IPS DF 6.9 (cell line): ENCODE data around the gene NLN.
"Not testable (repeated sequence)": the region's sequence is repeated elsewhere in the genome, so short reads cannot be mapped to it uniquely, and the experiment has no call there.

Experiments used
- DNase-seq: peaks from one replicate; pipeline ENCODE4 v3.0.0-alpha.2; 2013; ENCODE audit warnings: low read depth, low spot score
- H3K27ac ChIP-seq: one replicate; pipeline ENCODE4 v1.5.1; 2013; ENCODE audit warnings: low read length, control low read depth
- H3K27me3 ChIP-seq: 2 replicates; pipeline ENCODE4 v1.6.1; 2013; ENCODE audit warnings: mild to moderate bottlenecking, low read length; ENCODE audit not compliant: control insufficient read depth, insufficient read depth
- H3K36me3 ChIP-seq: 2 replicates; pipeline ENCODE4 v1.6.1; 2013; ENCODE audit warnings: low read length; ENCODE audit not compliant: control insufficient read depth, insufficient read depth
- H3K4me1 ChIP-seq: 2 replicates; pipeline ENCODE4 v1.6.1; 2013; ENCODE audit warnings: low read length; ENCODE audit not compliant: control insufficient read depth, insufficient read depth
- H3K4me3 ChIP-seq: 2 replicates; pipeline ENCODE4 v1.5.1; 2013; ENCODE audit warnings: mild to moderate bottlenecking, low read length
- H3K9me3 ChIP-seq: 2 replicates; pipeline ENCODE4 v1.6.1; 2013; ENCODE audit warnings: low read length, inconsistent platforms; ENCODE audit not compliant: control insufficient read depth, insufficient read depth
- WGBS: extraction: QIAGEN DNeasy Blood & Tissue Kit; methylation state at CpG from one replicate; pipeline ENCODE4 v1.1.7; 2013; ENCODE audit warnings: mixed read lengths, missing lambda C conversion rate; ENCODE audit not compliant: insufficient read length, insufficient coverage; 5-methylcytosine and 5-hydroxymethylcytosine counted together

Gene NLN

DNA sequence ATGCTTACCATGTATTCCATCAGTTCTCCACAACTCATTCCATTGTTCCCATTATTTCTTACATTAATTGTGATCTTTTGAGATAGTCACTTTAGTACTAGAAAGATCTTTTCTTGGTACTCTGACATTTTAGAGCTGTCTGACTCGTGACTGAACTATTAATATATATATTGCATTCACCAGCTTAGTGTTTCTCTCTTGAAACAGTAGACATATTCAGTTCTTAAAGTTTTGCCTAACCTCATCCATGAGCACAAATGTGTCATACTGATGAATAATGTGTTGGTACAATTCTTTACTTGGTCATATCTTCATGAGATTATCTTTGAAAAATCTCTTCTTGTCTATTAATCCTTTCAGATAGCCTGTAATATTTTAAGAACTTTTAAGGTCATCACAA lies 74.3 kb downstream of the NLN start:
- Histone ChIP-seq H3K4me3 (no peak overlapping the region), H3K27ac (no peak overlapping the region), H3K36me3 (peaks cover 4% of the 10 kb centered on the region; the same call in 1 of the 2 replicates), H3K9me3 (no peaks in the 10 kb centered on the region), H3K4me1 (no peaks in the 10 kb centered on the region), H3K27me3 (no peaks in the 10 kb centered on the region)
- no peak for DNase-seq
- WGBS, result no CpG with 5 or more reads among the region's 1 CpG

DNA sequence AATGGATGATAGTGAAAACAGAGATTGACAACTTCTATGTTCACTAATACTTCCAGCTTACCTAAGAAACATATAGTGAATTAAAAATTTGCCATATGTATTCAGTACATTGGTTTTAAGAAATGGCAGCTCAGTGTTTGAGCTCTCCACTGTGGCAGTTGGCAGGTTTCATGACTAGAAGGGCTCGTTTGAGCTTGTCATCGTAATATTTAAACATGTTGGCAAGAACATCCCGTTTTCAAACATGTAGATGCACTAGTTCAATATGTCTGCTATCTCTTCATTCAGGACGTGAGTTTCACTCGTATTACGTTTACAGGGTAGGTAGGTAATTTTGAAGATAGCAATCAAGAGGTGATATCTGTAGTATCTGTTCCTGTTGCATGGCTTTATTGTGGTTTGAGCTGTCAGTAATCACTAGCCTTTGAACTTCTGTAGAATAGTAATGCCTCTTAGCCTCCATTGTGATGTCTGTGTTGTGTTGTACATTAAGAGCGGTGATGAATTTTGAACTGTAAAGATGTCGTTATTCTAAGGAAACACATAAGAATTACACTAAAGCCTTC lies 74.8 kb downstream of the NLN start:
- H3K36me3 ChIP-seq, result peaks cover 4% of the 10 kb centered on the region; the same call in 1 of the 2 replicates

DNA sequence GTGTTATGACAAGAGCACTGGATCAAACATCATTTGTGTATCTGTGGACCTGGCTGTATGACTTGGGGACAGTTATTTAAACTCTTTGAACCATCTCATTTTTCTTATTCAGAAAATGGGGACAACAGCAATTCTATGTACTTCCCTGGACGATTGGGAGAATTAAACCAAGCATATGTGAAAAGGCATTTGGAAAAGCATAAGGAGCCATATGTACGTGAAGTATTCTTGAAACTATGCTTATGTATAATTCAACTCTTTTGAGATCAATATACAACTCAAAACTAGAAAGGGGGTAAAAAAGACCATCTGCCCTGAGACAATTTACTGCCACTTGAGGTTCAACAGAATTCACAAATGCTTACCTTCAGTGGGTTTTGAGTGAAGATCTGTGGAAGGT lies 75.5 kb downstream of the NLN start:
- H3K9me3 ChIP-seq, result no peaks in the 10 kb centered on the region
- H3K27ac ChIP-seq, result no peak overlapping the region
- H3K27me3 ChIP-seq, result no peaks in the 10 kb centered on the region
- DNase-seq, result no peak
- WGBS, result no CpG with 5 or more reads among the region's 2 CpGs
- H3K4me3 ChIP-seq, result no peak overlapping the region
- H3K36me3 ChIP-seq, result peaks cover 7% of the 10 kb centered on the region
- no peaks in the 10 kb centered on the region for H3K4me1 ChIP-seq

More for the DNA sequence above, 74.8 kb downstream of the NLN start:
- Histone ChIP-seq H3K4me1 (no peaks in the 10 kb centered on the region), H3K9me3 (no peaks in the 10 kb centered on the region), H3K27ac (no peak overlapping the region), H3K27me3 (no peaks in the 10 kb centered on the region), H3K4me3 (no peak overlapping the region)
- no peak for DNase-seq
- WGBS, result no CpG with 5 or more reads among the region's 8 CpGs

DNA sequence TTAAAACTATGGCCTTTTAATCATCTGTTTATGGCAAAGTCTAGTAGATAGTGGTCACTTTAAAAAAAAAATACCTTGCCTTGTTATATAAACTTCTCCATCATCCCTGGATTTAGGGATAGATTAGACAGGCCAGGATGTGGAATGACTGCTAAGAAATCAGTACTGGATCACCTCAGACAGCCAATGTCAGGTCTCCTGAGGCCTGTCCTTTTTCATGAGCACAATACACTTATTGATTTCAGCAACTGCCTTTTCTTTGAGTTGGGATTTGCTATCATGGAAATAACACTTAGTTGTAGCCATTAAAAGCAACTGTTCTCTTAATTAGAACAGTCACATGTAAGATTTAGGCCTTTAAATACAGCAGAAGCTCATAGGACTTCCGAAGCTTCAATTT lies 77.9 kb downstream of the NLN start:
- H3K36me3 ChIP-seq, result peaks cover 8% of the 10 kb centered on the region
- H3K4me1 ChIP-seq, result no peaks in the 10 kb centered on the region
- H3K4me3 ChIP-seq, result no peak overlapping the region
- no peaks in the 10 kb centered on the region for H3K9me3 ChIP-seq
- WGBS, result no CpG with 5 or more reads among the region's 1 CpG
- H3K27ac ChIP-seq, result no peak overlapping the region
- no peak for DNase-seq
- no peaks in the 10 kb centered on the region for H3K27me3 ChIP-seq

DNA sequence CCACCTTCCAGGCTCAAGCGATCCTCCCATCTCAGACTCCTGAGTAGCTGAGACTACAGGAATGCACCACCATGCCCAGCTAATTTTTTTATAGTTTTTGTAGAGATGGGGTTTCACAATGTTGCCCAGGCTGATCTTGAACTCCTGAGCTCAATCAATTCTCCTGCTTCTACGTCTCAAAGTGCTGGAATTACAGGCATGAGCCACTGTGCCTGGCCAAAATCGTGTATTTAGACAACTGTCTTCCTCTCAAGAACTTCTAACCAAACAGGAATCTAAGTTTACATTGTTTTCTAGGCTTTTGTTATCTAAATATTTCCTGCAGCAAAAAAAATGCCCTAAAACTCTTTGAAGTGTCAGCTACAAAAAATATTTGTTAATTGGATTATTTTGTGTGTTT lies 78.8 kb downstream of the NLN start:
- Histone ChIP-seq H3K4me3 (no peak overlapping the region), H3K27me3 (no peaks in the 10 kb centered on the region), H3K4me1 (no peaks in the 10 kb centered on the region), H3K36me3 (peaks cover 8% of the 10 kb centered on the region), H3K9me3 (no peaks in the 10 kb centered on the region), H3K27ac (no peak overlapping the region)
- no peak for DNase-seq
- no CpG with 5 or more reads among the region's 3 CpGs for WGBS

DNA sequence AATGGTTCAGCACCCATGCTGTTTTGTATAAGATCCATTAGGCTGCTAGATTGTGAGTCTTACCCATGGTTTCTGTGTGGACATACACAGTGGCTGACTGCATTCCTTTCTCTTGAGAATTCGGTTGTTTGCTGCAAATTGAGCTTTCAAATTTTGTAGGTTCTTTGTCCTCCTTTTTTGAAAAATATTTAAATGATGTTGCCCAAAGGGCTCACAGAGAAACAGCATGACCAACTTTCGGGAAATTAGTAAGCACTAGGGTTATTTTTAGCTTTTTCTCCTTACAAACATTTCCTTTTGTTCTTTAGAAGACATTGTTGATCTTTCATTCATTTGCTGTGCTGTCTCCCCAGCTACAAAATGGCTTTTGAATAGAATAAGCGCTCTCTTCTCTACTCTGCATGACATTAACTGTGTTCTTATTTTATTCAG lies 79.4 kb downstream of the NLN start:
- no peak for DNase-seq
- Histone ChIP-seq H3K36me3 (peaks cover 8% of the 10 kb centered on the region), H3K4me1 (no peaks in the 10 kb centered on the region), H3K27ac (no peak overlapping the region), H3K27me3 (no peaks in the 10 kb centered on the region), H3K9me3 (no peaks in the 10 kb centered on the region), H3K4me3 (no peak overlapping the region)
- no CpG with 5 or more reads among the region's 3 CpGs for WGBS

DNA sequence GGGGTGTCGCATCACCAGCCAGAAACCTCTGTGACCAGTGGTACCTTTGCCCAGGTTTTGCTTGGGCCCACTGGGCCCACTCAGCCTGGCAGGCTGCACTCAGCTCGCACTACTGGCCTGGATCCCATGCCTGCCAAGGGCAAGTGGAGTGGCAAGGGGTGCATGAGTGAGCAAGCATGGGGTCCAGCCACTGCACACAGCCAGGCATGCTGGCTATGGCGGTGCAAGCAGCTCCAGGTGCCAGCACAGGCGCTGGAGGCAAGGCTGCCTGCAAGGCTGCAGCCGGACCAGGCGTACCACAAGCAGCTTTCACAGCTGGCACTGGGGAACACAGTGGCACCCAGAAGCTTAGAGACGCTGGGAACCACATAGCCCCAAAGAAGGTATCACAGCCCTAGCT lies 80.1 kb downstream of the NLN start:
- Histone ChIP-seq H3K4me1 (no peaks in the 10 kb centered on the region), H3K36me3 (peaks cover 8% of the 10 kb centered on the region), H3K4me3 (no peak overlapping the region), H3K27ac (no peak overlapping the region), H3K9me3 (no peaks in the 10 kb centered on the region), H3K27me3 (no peaks in the 10 kb centered on the region)
- DNase-seq, result no peak
- WGBS, result no CpG with 5 or more reads among the region's 7 CpGs

DNA sequence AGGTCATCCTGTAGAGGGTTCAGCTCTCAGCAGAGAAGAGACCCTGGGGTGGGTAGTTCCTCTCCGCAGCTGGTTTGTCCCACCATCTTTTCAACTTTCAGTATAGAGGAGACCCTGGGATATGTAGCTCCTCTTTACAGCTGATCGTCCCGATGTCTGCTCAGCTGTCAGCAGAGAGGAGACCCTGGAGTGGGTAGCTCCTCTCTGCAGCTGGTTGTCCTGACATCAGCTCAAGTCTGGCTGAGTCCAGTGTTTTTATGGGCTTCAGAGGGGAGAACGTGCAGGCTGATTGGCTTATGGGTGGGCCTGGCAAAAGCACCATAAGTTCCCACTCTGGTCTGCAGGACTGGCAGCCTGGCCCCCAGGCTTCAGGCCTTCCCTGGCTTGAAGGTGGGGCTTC lies 80.8 kb downstream of the NLN start:
- DNase-seq, result no peak
- peaks cover 8% of the 10 kb centered on the region for H3K36me3 ChIP-seq
- H3K27me3 ChIP-seq, result no peaks in the 10 kb centered on the region
- H3K4me3 ChIP-seq, result no peak overlapping the region
- WGBS, result no CpG with 5 or more reads among the region's 4 CpGs
- no peaks in the 10 kb centered on the region for H3K4me1 ChIP-seq
- no peak overlapping the region for H3K27ac ChIP-seq
- H3K9me3 ChIP-seq, result no peaks in the 10 kb centered on the region

DNA sequence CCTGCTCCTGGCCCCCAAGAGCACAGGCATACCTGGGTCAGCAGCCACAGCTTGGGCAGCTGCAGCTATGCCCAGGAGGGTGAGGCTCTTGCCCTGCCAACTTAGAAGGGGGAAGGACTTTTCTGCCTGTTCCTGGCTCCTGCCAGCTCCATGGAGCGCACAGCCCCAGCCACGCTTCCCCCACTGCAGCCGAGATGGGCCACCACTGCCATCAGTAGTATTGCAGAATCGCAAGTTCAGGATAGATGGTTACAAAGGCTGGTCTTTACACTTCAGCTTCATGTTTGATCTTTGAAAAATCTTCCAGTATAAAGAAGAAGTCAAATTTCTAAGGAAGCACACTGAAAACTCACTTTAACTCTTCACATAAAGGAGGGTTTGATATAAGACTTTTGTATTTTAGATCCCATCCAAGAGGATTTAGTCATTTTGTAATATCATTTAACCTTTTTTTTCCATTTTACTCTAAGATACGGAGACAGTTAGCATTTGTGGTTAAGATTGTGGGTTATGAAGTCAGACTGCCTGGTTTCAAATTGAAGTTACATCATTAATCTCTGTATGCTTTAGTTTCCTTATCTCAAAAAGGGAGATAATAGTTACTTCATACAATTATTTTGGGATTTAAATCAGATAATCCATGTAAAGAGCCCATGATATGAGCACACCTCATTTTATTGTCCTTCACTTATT lies 81.8 kb downstream of the NLN start:
- Histone ChIP-seq H3K36me3 (peaks cover 8% of the 10 kb centered on the region), H3K27ac (no peak overlapping the region), H3K4me1 (no peaks in the 10 kb centered on the region), H3K4me3 (no peak overlapping the region), H3K9me3 (no peaks in the 10 kb centered on the region), H3K27me3 (no peaks in the 10 kb centered on the region)
- WGBS, result no CpG with 5 or more reads among the region's 5 CpGs
- no peak for DNase-seq

DNA sequence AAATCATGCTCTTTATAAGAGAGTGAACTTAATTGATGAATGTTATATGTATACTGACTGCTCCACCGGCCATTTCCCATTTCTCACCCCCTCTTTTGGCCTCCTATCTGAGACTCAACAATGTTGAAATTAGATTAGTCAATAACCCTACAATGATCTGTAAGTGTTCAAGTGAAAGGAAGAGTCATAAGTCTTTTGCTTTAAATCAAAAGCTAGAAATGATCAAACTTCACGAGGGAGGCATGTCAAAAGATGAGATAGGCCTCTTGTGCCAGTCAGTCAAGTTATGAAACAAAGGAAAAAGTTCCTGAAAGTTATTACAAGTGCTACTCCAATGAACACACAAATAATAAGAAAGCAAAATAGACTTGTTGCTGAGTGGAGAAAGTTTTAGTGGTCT lies 83.1 kb downstream of the NLN start:
- no peak overlapping the region for H3K27ac ChIP-seq
- no CpG with 5 or more reads among the region's 2 CpGs for WGBS
- H3K36me3 ChIP-seq, result peaks cover 12% of the 10 kb centered on the region

DNA sequence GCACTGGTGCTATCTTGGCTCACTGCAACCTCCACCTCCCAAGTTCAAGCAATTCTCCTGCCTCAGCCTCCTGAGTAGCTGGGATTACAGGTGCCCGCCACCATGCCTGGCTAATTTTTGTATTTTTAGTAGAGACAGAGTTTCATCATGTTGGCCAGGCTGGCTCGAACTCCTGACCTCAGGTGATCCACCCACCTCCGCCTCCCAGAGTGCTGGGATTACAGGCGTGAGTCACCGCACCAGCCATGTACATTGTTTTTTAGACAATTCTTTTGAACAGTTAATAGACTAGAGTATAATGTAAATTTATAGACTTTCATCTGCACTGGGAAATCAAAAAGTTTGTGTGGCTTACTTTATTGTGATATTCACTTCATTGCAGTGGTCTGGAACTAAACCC lies 85.5 kb downstream of the NLN start:
- not testable (repeated sequence) for H3K36me3 ChIP-seq, DNase-seq
- no CpG with 5 or more reads among the region's 5 CpGs for WGBS

More for the DNA sequence above, 83.1 kb downstream of the NLN start:
- Histone ChIP-seq H3K4me3 (no peak overlapping the region), H3K27me3 (no peaks in the 10 kb centered on the region), H3K9me3 (no peaks in the 10 kb centered on the region), H3K4me1 (no peaks in the 10 kb centered on the region)
- no peak for DNase-seq

More for the DNA sequence above, 85.5 kb downstream of the NLN start:
- not testable (repeated sequence) for H3K4me1 ChIP-seq, H3K27ac ChIP-seq, H3K9me3 ChIP-seq, H3K27me3 ChIP-seq, H3K4me3 ChIP-seq
